Caki2 (cell line): ENCODE data around the gene C5orf58. TPM values are rescaled to one million over a fixed set of nuclear protein-coding genes. Genes with fewer than 3 reads are reported as not detected.
A peak's percentile ranks its signal among the peaks of the same experiment; 100 is the strongest.

Experiments
- DNase-seq: peaks from one replicate; pipeline ENCODE4 v3.0.0-alpha.2; 2015; ENCODE audit warnings: low read depth
- in situ Hi-C: cut with HindIII; loops from 2 replicates; pipeline ENCODE4 v1.10.0; 2016; ENCODE audit warnings: low sequenced_read_pairs, low pct_unique_long_range_greater_than_20kb, mixed read lengths
- total RNA-seq: library from RNA; depleted of rRNA; stranded (reverse); fragments of >200 nt; shearing (Covaris generic); gene quantifications from 2 replicates; pipeline ENCODE4 v1.2.3, GENCODE V29; 2014; ENCODE audit warnings: low replicate concordance

Gene C5orf58
- total RNA-seq, 1 experiment from 2014 or later: not detected

DNA sequence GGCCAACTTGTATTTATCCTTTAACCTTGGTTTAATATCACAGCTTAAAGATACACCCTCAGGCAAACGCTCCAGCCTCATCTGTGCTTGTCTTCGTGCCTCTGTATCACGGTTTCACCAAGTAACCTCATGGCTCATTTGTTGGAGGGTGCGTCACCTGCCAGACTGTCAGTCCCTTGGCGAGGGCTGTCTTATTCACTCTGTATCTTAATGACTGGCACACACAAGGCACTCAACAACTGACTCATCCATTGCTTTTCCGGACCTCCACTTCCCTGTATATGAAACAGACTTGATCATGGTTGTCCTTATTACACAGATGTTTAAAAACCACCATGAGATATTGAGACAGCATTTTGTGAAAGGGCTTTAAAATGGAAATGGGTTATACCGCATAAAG is 36.8 kb downstream of the C5orf58 start:
- in situ Hi-C loops: no loop called here

DNA sequence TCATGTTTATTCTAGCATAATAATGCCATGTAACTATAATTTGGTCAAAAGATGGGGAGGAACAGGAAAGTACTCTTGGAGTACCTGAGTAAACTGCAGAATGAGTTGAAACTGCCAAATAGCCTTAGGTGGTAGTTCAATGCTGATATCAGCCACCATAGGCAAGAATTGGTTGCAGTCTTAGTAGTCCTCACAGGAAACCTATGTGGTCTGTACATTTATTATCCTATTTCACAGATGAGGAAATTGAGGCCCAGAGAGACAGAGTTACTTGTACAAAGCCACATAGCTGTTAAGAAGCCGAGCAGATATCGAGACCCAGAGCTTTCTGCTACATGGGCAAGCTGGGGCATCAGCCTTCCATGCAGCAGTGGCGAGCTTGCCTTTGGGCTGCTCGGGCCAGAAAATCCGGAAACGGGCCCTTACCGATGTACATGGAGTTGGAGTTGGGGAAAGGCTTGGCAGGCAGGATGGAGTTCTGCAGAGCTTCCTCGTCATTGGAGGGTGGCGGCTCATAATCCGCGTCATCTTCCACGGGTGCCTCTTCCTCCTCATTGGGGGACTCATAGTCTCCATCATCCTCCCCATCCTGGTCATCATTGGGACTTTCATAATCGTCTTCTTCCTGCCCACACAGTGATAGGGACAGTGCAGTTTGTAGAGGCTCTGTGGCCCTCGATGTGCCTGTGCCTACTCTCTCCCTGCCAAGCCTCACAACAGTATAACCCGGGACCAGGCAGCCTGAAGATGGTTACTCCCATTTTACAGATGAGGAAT is 37.7 kb downstream of the C5orf58 start:
- in situ Hi-C loops: no loop called here
- DNase-seq: no peak

More for the DNA sequence above, 36.8 kb downstream of the C5orf58 start:
- DNase-seq: peak; percentile 44

DNA sequence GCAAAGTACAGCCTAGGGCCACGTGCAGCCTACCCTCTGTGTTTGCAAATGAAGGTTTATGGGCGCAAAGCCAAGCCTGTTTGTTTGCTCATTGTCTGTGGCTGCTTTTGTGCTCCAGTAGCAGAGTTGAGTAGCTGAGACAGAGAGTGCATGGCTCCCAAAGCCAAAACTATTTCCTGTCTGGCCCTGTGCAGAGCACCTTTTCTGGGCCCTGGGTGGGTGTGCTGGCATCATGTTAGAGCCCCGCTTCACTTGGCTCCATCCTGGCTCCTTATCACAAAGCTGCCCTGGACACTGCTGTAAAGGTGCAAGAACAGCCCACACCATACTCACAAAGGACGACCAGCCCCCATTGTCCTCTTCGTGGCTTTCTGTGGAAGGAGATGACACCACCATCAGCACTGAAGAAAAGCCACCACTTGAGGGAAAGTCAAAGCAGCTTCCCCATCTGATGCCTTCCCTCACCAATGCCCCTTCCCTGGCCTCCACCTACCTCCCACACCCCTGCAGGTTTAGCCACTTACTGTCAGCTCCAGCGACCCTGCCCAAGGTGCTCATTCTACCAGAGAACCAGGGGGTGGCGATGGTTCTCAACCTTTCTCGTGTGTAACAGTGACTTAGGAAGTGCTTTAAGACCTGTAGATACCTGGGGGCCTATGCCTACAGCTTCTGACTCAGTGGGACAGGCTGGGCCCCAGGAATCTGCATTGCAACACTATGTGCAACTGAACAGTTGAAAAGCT is 41.4 kb downstream of the C5orf58 start:
- DNase-seq: peak; percentile 24

DNA sequence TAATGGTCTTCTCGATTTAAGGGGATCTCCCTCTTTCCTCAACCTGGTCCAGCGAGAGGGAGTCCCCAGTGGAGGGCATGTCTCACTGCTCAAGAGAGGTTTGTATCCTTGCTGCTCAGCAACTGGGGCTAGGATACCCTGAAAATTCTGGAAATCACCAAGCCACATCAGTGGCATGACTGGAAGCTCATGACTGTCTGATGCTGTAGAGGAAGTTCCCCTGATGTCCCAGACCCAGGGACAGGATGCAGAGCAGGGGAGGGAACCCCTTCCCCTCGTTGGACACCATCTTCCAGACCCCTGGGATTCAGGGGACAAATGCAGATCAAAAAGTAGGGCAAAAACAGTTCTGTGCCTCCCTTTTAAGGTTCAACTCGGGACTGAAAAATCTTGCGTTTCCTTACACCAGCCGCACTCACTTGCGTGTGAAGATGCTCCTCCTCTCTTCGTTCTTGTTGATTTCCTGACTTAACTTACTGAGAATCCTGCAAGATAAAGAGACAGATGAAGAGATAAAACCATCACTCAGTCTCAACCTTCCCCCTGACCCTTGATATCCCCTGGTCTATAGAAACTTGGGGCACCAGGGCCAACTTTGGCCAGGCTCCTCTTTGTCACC is 42.7 kb downstream of the C5orf58 start:
- DNase-seq: no peak
- in situ Hi-C loops: no loop called here

More for the DNA sequence above, 41.4 kb downstream of the C5orf58 start:
- in situ Hi-C loops: no loop called here

GRCh38 chr5:170276140-170276539 is 43.4 kb downstream of the C5orf58 start:
- in situ Hi-C loops: no loop called here
- no peak for DNase-seq

- no peak for DNase-seq
- in situ Hi-C loops: no loop called here
Measured at GRCh38 chr5:170277867-170278281, 45.1 kb downstream of the C5orf58 start.

GRCh38 chr5:170278611-170279458 is 46.0 kb downstream of the C5orf58 start:
- in situ Hi-C loops: no loop called here
- DNase-seq: no peak

DNA sequence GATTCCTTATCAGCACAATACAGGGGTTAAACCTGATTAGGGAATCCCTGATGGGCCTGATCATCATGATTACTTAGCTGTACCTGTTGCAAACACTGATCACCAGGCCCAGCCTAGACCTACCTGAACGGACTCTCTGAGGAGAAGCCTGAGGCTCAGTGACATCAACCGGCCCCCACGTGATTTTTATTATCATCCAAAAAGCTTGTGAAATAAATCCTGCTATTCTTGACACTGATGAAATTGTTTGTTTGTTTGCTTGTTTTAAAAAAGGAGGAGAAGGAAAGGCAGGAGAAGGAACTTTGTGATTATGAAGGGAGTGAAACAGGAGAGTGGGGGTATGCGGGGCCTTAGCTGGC is 46.7 kb downstream of the C5orf58 start:
- in situ Hi-C loops: no loop called here
- no peak for DNase-seq

DNA sequence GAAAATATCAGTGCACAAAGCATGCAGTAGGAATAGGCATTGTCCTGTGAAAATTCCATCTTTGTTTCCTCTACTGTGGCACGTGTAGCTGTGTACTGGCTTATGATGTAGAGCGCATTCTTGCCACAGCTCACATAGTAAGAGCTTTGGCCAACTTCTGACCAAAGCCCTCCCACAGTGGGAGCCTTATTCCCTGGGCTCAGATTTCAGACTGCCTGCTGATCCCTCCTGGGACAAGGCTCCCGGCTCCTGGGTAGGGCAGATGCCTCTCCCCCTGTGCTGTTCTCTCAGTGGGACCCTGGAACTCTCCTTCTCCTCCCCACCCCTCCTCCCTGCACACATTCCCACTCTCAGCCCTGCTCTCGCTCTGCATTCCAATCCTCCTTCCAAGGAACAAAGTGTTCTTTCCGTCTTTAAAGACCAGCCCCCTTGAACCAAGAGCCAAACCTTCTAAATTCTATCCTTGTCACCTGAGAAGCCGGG is 47.3 kb downstream of the C5orf58 start:
- in situ Hi-C loops: no loop called here
- no peak for DNase-seq

- in situ Hi-C loops: no loop called here
- no peak for DNase-seq
Measured at GRCh38 chr5:170283296-170283695, 50.5 kb downstream of the C5orf58 start.

GRCh38 chr5:170284231-170284630 is 51.4 kb downstream of the C5orf58 start:
- in situ Hi-C loops: no loop called here
- DNase-seq: no peak

GRCh38 chr5:170285181-170285580 is 52.4 kb downstream of the C5orf58 start:
- DNase-seq: no peak
- in situ Hi-C loops: no loop called here

GRCh38 chr5:170286386-170286925 is 53.7 kb downstream of the C5orf58 start:
- in situ Hi-C loops: no loop called here
- DNase-seq: no peak

DNA sequence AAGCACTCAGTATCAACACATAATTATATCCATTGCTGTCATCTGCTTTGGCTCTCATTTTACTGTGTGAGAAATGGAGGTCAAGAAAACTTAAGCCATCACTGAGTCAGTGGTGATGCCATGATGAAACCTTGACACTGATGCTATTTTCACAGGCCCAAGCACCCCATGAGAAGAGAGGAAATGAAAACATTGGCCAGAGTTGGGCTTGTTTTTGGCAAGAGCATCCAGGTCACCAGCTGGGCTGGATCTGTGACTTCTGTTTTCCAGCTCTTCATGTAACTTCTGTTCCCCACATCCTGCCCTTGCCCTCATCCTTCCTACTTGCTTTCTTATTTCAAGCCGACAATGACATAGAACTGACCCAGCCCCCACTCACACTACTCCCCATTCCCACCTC is 54.7 kb downstream of the C5orf58 start:
- no peak for DNase-seq

DNA sequence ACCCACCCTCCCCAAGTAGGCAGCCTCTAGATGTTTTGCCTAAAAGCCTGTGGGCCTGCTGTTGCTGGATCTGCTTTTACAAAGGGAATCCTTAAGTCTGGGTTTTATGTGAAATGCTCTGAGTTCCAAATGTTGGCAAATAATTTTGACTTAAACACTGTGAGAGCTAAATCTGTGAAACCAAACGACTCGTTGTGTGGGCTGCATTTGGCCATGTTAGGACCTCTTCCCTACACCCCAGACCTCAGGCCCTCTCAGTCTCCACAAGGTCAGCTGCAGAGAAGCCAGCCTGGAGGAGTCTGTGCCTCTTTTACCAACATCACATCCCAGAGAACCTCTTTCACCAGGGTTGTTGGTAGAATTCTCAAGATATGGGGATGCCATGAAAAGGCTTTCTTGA is 55.4 kb downstream of the C5orf58 start:
- no peak for DNase-seq
- in situ Hi-C loops: no loop called here

More for the DNA sequence above, 54.7 kb downstream of the C5orf58 start:
- in situ Hi-C loops: no loop called here

DNA sequence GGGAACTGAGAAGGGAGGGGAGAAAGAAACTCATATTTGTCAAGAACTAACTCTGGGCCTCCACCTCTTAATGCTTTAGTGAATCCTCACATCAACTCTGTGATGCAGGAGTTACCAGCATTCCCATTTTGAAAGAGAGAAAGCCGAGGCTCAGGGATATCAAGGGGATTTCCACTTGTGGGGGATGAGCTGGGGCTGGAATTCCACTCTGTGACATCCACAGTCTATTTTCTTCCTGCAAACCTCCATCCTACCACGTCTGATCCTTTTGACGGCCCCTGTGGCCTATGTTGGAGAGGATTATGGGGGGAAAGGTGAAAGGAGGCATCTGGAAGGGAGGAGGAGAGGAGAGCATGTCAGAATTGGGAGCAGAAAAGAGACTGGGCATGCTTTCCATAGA is 55.8 kb downstream of the C5orf58 start:
- DNase-seq: no peak
- in situ Hi-C loops: no loop called here

DNA sequence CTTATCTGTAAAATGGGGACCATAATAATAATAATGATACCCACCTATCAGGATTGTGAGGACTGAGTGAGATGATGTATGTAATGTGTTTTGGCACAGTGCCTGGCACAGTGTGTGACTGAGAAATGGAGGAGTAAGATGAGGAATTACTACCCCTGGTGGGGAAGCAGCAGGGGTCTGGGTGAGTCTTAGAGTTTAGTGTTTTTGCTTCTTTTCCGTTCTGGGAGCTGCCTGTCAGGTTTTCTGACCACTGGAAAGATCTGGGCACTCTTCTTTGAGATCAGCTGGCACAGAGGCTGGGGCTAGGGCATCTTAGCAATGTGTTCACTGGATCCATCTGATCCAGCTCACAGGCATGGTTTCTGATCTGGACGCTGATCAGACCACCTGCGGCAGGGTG is 56.3 kb downstream of the C5orf58 start:
- no peak for DNase-seq
- in situ Hi-C loops: no loop called here

- DNase-seq: no peak
- in situ Hi-C loops: no loop called here
Measured at GRCh38 chr5:170289764-170290163, 57.0 kb downstream of the C5orf58 start.
